ENCODE measurements around the gene KRTAP9-6.

Gene KRTAP9-6

GRCh38 chr17:41294016-41294415 lies 28.8 kb downstream of the KRTAP9-6 start:
- Mint-ChIP-seq H3K27me3 (ENCODE audit: low read depth) (peaks cover 8% of the 10 kb centered on the region), H3K36me3 (ENCODE audit: low read depth) (no peaks in the 10 kb centered on the region), H3K27ac (peak overlapping the region in 1 of 3 experiments; percentile 7), H3K4me1 (peaks cover 5% of the 10 kb centered on the region), H3K4me3 (no peak overlapping the region), H3K9me3 (no peaks in the 10 kb centered on the region)
- no peak for TF ChIP-seq CTCF (IDR thresholded peaks at IDR 0.05; ENCODE audit: unreplicated experiment in 3 of 3)

DNA sequence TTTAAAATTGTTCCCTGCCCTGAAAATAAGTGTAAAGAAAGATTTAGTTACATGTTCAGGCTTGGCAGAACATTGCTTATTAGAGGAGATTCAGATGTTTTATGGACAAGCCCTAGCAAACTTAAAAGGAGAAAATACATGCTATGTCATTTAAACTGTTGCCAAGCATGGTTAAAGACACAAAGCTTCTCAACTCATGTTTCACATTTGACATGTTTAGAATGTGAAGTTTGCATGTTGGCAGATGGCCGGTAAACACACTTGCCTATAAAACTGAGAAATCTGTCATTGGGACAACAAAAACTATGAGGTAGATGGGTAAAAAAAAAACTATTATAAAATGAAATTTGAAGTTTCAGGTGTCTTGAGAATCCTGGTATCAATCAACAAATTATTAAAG lies 31.7 kb downstream of the KRTAP9-6 start:
- Mint-ChIP-seq H3K36me3 (ENCODE audit: low read depth) (no peaks in the 10 kb centered on the region), H3K27me3 (ENCODE audit: low read depth) (peaks cover 8% of the 10 kb centered on the region), H3K9me3 (peaks cover 3% of the 10 kb centered on the region), H3K27ac (peak overlapping the region in 1 of 3 experiments; percentile 8), H3K4me1 (peaks cover 5% of the 10 kb centered on the region), H3K4me3 (no peak overlapping the region)
- TF ChIP-seq CTCF (IDR thresholded peaks at IDR 0.05; ENCODE audit: unreplicated experiment in 3 of 3): no peak

DNA sequence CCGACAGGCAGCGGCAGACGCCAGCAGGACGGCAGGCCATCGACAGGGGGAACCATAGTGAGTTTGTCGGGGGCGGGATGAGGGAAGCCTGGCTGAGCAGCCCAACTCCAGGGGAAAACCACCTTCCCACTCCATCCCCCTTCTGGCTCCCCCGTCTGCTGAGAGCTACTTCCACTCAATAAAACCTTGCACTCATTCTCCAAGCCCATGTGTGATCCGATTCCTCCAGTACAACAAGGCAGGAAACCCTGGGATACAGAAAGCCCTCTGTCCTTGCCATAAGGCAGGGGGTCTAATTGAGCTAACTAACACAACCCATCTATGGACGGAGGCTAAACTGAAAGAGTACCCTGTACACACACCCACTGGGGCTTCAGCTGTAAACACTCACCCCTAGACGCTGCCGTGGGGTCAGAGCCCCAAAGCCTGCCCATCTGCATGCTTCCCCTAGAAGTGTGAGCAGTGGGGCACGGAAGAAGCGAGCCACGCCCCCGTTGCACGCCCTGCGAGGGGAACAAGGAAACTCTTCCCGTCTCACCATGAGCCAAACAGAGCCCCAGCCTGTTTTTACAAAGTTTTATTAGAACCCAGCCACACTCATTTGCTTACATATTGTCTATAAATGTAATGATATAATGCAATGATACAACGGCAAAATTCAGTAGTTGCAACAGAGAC lies 33.4 kb downstream of the KRTAP9-6 start:
- TF ChIP-seq CTCF (IDR thresholded peaks at IDR 0.05; ENCODE audit: unreplicated experiment in 3 of 3): no peak
- H3K27me3 Mint-ChIP-seq (ENCODE audit: low read depth): peaks cover 7% of the 10 kb centered on the region

GRCh38 chr17:41301204-41301790 lies 36.1 kb downstream of the KRTAP9-6 start:
- no peak for TF ChIP-seq CTCF (IDR thresholded peaks at IDR 0.05; ENCODE audit: unreplicated experiment in 3 of 3)
- peaks cover 5% of the 10 kb centered on the region for H3K4me1 Mint-ChIP-seq
- peaks cover 4% of the 10 kb centered on the region for H3K27me3 Mint-ChIP-seq (ENCODE audit: low read depth)
- H3K4me3 Mint-ChIP-seq: no peak overlapping the region
- H3K36me3 Mint-ChIP-seq (ENCODE audit: low read depth): no peaks in the 10 kb centered on the region
- peaks cover 3% of the 10 kb centered on the region for H3K9me3 Mint-ChIP-seq
- no peak overlapping the region for H3K27ac Mint-ChIP-seq

More for the DNA sequence above, 33.4 kb downstream of the KRTAP9-6 start:
- Mint-ChIP-seq H3K36me3 (ENCODE audit: low read depth) (no peaks in the 10 kb centered on the region), H3K4me3 (no peak overlapping the region), H3K9me3 (peaks cover 3% of the 10 kb centered on the region), H3K27ac (no peak overlapping the region), H3K4me1 (peaks cover 5% of the 10 kb centered on the region)

GRCh38 chr17:41301916-41302901 lies 37.0 kb downstream of the KRTAP9-6 start, which contains the start of gene KRTAP29-1:
TSS of gene KRTAP29-1 (minus strand) at chr17:41302851. CDS start at chr17:41302851, 0 bp downstream.
- Mint-ChIP-seq H3K4me3 (no peak within 1 kb of the TSS), H3K27ac (no peak within 1 kb of the TSS), H3K9me3 (peaks cover 3% of the 10 kb centered on the region), H3K36me3 (ENCODE audit: low read depth) (no peaks in the 10 kb centered on the region), H3K27me3 (ENCODE audit: low read depth) (peaks cover 4% of the 10 kb centered on the region), H3K4me1 (no peaks in the 10 kb centered on the region)
- no peak for TF ChIP-seq CTCF (IDR thresholded peaks at IDR 0.05; ENCODE audit: unreplicated experiment in 3 of 3)
